Activated CD4-positive, alpha-beta T cell treated with anti-CD3 and anti-CD28 coated beads for 36 hours (primary cell): ENCODE measurements around the gene CRYBA1. TPM values are rescaled to one million over a fixed set of nuclear protein-coding genes. Genes with fewer than 3 reads are reported as not detected.

Experiments
- ATAC-seq: fragments of 200-7000 bp; cut with Tn5 transposase; one replicate; pipeline ENCODE4 v1.10.0; 2021; ENCODE audit warnings: mild to moderate bottlenecking, moderate library complexity
- CTCF ChIA-PET: fragments of 350-600 bp; sonication (Branson Sonifier 250); formaldehyde crosslinking; loops from one replicate; lab custom pipeline; 2021; ENCODE audit warnings: antibody characterized with exemption; lab: Charles Lee
- POLR2A ChIA-PET: fragments of 350-600 bp; sonication (Branson Sonifier 250); formaldehyde crosslinking; loops from one replicate; lab custom pipeline; 2021; ENCODE audit warnings: antibody characterized with exemption, inconsistent platforms; lab: Charles Lee
- DNase-seq: peaks from one replicate; pipeline ENCODE4 v3.0.0-alpha.2; 2020
- H3K27ac Mint-ChIP-seq: one replicate; pipeline ENCODE4 v1.8.0; 2021; ENCODE audit warnings: mixed read lengths
- H3K27me3 Mint-ChIP-seq: one replicate; pipeline ENCODE4 v1.8.0; 2021; ENCODE audit warnings: mixed read lengths
- H3K36me3 Mint-ChIP-seq: one replicate; pipeline ENCODE4 v1.8.0; 2021; ENCODE audit warnings: low read depth, mixed read lengths
- H3K4me1 Mint-ChIP-seq: one replicate; pipeline ENCODE4 v1.8.0; 2021; ENCODE audit warnings: mixed read lengths
- H3K4me3 Mint-ChIP-seq: one replicate; pipeline ENCODE4 v1.8.0; 2021; ENCODE audit warnings: mild to moderate bottlenecking, moderate library complexity, mixed read lengths
- H3K9me3 Mint-ChIP-seq: one replicate; pipeline ENCODE4 v1.8.0; 2021; ENCODE audit warnings: low read depth, mixed read lengths
- intact Hi-C, 2 experiments: fragments of 100-400 bp; cut with DNase I in 1 of 2; cut with micrococcal nuclease in 1 of 2; formaldehyde crosslinking; loops; one replicate each; pipeline versions ENCODE4 v1.14.2 to v1.15.1; 2022 to 2024; cut with DNase I, micrococcal nuclease
- total RNA-seq, 2 experiments: library from RNA; stranded (reverse); gene quantifications; one replicate each; pipeline ENCODE4 v1.2.3, GENCODE V29; 2021

The CRYBA1 gene
- total RNA-seq, 2 experiments from 2014 or later, result not detected

- Mint-ChIP-seq H3K27ac (peak overlapping the region; percentile 99), H3K4me1 (peaks cover 22% of the 10 kb centered on the region), H3K9me3 (no peaks in the 10 kb centered on the region), H3K4me3 (peak overlapping the region; percentile 100), H3K36me3 (peaks cover 24% of the 10 kb centered on the region), H3K27me3 (no peaks in the 10 kb centered on the region)
- ChIA-PET CTCF (interaction anchor here (0.7 to 1.6 kb wide), 11 partner anchors 12 to 595 kb away, joined by 3 to 5 read pairs (median 4); no protein-coding TSS in a partner anchor), POLR2A (interaction anchor here (0.6 to 1.0 kb wide), 8 partner anchors 11 to 155 kb away, joined by 3 to 7 read pairs (median 4); no protein-coding TSS in a partner anchor)
- ATAC-seq (no peak), DNase-seq (no peak)
- intact Hi-C loops, result loop anchor here (1.0 to 5.0 kb wide), 15 partner anchors 96 to 636 kb away; partner anchors contain the start of genes TP53I13 (in 2 of the 2), ABHD15 (in 1 of the 2), MYO18A (in 1 of the 2) and NEK8 (in 1 of the 2)
Measured at GRCh38 chr17:29294580-29294900, 47.9 kb downstream of the CRYBA1 start.

- CTCF ChIA-PET, result interaction anchor here (0.7 to 1.7 kb wide), 4 partner anchors 9 to 272 kb away, joined by 3 to 4 read pairs (median 4); no protein-coding TSS in a partner anchor
- ATAC-seq (no peak), DNase-seq (no peak)
- Mint-ChIP-seq H3K4me3 (peak overlapping the region; percentile 38), H3K27ac (peak overlapping the region; percentile 68), H3K9me3 (no peaks in the 10 kb centered on the region), H3K4me1 (peaks cover 23% of the 10 kb centered on the region), H3K27me3 (no peaks in the 10 kb centered on the region), H3K36me3 (peaks cover 17% of the 10 kb centered on the region)
- POLR2A ChIA-PET, result no interaction called here
- intact Hi-C loops, result loop anchor here in 1 of 2 experiments (2.0 kb wide), 3 partner anchors 115 to 635 kb away; partner anchors contain the start of genes MYO18A and SSH2
Measured at GRCh38 chr17:29295420-29295819, 48.8 kb downstream of the CRYBA1 start.

DNA sequence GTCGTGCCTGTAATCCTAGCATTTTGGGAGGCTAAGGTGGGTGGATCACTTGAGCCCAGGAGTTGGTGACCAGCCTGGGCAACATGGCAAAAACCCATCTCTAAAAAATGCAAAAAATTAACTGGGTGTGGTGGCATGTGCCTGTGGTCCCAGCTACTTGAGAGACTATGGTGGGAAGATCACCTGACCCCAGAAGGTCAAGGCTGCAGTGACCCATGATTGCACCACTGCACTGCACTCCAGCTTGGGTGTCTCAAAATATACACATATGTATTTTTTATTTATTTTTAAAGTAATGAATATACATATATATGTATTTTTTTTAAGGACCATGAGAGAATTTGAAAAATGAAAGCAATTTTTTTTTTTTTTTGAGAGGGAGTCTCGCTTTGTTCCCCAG lies 52.4 kb downstream of the CRYBA1 start:
- CTCF ChIA-PET, result interaction anchor here (0.9 kb wide), 1 partner anchor 119 kb away, joined by 3 read pairs; no protein-coding TSS in a partner anchor
- ATAC-seq (no peak), DNase-seq (no peak)
- peaks cover 16% of the 10 kb centered on the region for H3K4me1 Mint-ChIP-seq
- no peaks in the 10 kb centered on the region for H3K27me3 Mint-ChIP-seq
- H3K27ac Mint-ChIP-seq, result no peak overlapping the region
- POLR2A ChIA-PET, result no interaction called here
- intact Hi-C loops, result no loop called here
- H3K4me3 Mint-ChIP-seq, result no peak overlapping the region
- no peaks in the 10 kb centered on the region for H3K36me3 Mint-ChIP-seq
- H3K9me3 Mint-ChIP-seq, result no peaks in the 10 kb centered on the region

- ChIA-PET CTCF (interaction anchor here (0.6 to 1.6 kb wide), 2 partner anchors 7 to 130 kb away, joined by 3 to 4 read pairs; no protein-coding TSS in a partner anchor), POLR2A (no interaction called here)
- ATAC-seq (no peak), DNase-seq (no peak)
- no peak overlapping the region for H3K27ac Mint-ChIP-seq
- no peaks in the 10 kb centered on the region for H3K27me3 Mint-ChIP-seq
- intact Hi-C loops, result no loop called here
- no peak overlapping the region for H3K4me3 Mint-ChIP-seq
- no peaks in the 10 kb centered on the region for H3K9me3 Mint-ChIP-seq
- H3K36me3 Mint-ChIP-seq, result no peaks in the 10 kb centered on the region
- peaks cover 9% of the 10 kb centered on the region for H3K4me1 Mint-ChIP-seq
Measured at GRCh38 chr17:29303386-29303785, 56.7 kb downstream of the CRYBA1 start.

Other genes with a start within 250 kb of the CRYBA1 start
- not detected for gene SEZ6, start 240.8 kb upstream of the CRYBA1 start, total RNA-seq
- 1 to 10 TPM; 1.8 to 2.1 TPM for gene PIPOX, start 203.7 kb upstream of the CRYBA1 start, total RNA-seq
- gene MYO18A, start 66.5 kb upstream of the CRYBA1 start, total RNA-seq, result 10 to 100 TPM; 31.9 to 38.2 TPM
- 10 to 100 TPM; 55.1 to 93.1 TPM for gene NUFIP2, start 47.3 kb downstream of the CRYBA1 start, total RNA-seq
- 10 to 100 TPM; 29.9 to 35.1 TPM for gene TAOK1, start 143.5 kb downstream of the CRYBA1 start, total RNA-seq